Measurements from ENCODE around the gene ARL6IP1. TPM values are rescaled to one million over a fixed set of nuclear protein-coding genes. Genes with fewer than 3 reads are reported as not detected.
"Not testable (repeated sequence)": the region's sequence is repeated elsewhere in the genome, so short reads cannot be mapped to it uniquely, and the experiment has no call there.

ARL6IP1 gene
- total RNA-seq, 6 donors from 2014 or later: 37.7 to 172 (median 105) TPM

DNA sequence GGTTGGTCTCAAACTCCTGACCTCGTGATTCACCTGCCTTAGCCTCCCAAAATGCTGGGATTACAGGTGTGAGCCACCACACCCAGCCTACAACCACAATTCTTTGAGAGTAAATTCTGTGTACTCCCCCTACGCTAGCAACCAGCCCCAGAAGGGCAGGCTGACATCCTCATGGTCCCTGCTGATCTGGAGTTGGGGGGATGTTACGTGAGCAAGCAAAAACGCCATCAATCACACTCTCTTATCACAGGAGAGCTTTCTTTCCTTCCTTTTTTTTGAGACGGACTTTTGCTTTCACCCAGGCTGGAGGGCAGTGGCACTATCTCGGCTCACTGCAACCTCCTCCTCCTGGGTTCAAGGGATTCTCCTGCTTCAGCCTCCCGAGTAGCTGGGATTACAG is 29.2 kb downstream of the ARL6IP1 start:
- H3K27me3 ChIP-seq; DNase-seq; H3K36me3 ChIP-seq; H3K9me3 ChIP-seq; H3K27ac ChIP-seq; H3K4me3 ChIP-seq; H3K4me1 ChIP-seq; ATAC-seq (ENCODE audit: low FRiP score in 2 of 2): not testable (repeated sequence)
- WGBS, 2 donors: 67 to 73% methylated on average over 7 of the region's 7 CpGs

- not testable (repeated sequence) for H3K4me3 ChIP-seq; H3K4me1 ChIP-seq; H3K27me3 ChIP-seq; H3K27ac ChIP-seq; H3K9me3 ChIP-seq; ATAC-seq (ENCODE audit: low FRiP score in 2 of 2); H3K36me3 ChIP-seq; DNase-seq
- WGBS, 2 donors: 94 to 95% methylated on average over 11 of the region's 11 CpGs
Measured at GRCh38 chr16:18770336-18770962, 30.9 kb downstream of the ARL6IP1 start.

GRCh38 chr16:18767217-18767616 is 34.1 kb downstream of the ARL6IP1 start:
- not testable (repeated sequence) for H3K9me3 ChIP-seq; ATAC-seq (ENCODE audit: low FRiP score in 2 of 2); DNase-seq; H3K36me3 ChIP-seq; H3K4me3 ChIP-seq; H3K27ac ChIP-seq; H3K27me3 ChIP-seq; H3K4me1 ChIP-seq
- 69 to 70% methylated on average over 6 of the region's 7 CpGs for WGBS, 2 donors

GRCh38 chr16:18762713-18763112 is 38.6 kb downstream of the ARL6IP1 start:
- ATAC-seq (ENCODE audit: low FRiP score in 2 of 2); H3K4me3 ChIP-seq; H3K36me3 ChIP-seq; DNase-seq; H3K27me3 ChIP-seq; H3K4me1 ChIP-seq; H3K9me3 ChIP-seq; H3K27ac ChIP-seq: not testable (repeated sequence)
- 39 to 44% methylated on average over 3 of the region's 5 CpGs for WGBS, 2 donors

GRCh38 chr16:18759598-18760520 is 41.5 kb downstream of the ARL6IP1 start:
- not testable (repeated sequence) for H3K27me3 ChIP-seq, H3K9me3 ChIP-seq, H3K4me1 ChIP-seq, H3K36me3 ChIP-seq, H3K27ac ChIP-seq, H3K4me3 ChIP-seq
- 24 to 25% methylated on average over 17 to 20 of the region's 21 CpGs for WGBS, 2 donors
- peak; percentile 90 to 96 for ATAC-seq (ENCODE audit: low FRiP score in 2 of 2)
- peak in 1 of 2 donors; percentile 39 for DNase-seq
- TF ChIP-seq CTCF (IDR thresholded peaks at IDR 0.05): peak; percentile 57 to 73 (median 65)

- not testable (repeated sequence) for H3K9me3 ChIP-seq; H3K36me3 ChIP-seq; ATAC-seq (ENCODE audit: low FRiP score in 2 of 2); H3K4me3 ChIP-seq; H3K27ac ChIP-seq; H3K4me1 ChIP-seq; DNase-seq; H3K27me3 ChIP-seq
- 33% methylated on average over 3 of the region's 10 CpGs; no CpG with 5 or more reads in 1 of the 2 donors for WGBS, 2 donors
Measured at GRCh38 chr16:18757960-18758660, 43.2 kb downstream of the ARL6IP1 start.

- H3K4me3 ChIP-seq; H3K27ac ChIP-seq; H3K36me3 ChIP-seq; H3K4me1 ChIP-seq; H3K9me3 ChIP-seq; H3K27me3 ChIP-seq; ATAC-seq (ENCODE audit: low FRiP score in 2 of 2); DNase-seq: not testable (repeated sequence)
- 52 to 60% methylated on average over 9 of the region's 9 CpGs for WGBS, 2 donors
Measured at GRCh38 chr16:18756639-18757038, 44.7 kb downstream of the ARL6IP1 start.

DNA sequence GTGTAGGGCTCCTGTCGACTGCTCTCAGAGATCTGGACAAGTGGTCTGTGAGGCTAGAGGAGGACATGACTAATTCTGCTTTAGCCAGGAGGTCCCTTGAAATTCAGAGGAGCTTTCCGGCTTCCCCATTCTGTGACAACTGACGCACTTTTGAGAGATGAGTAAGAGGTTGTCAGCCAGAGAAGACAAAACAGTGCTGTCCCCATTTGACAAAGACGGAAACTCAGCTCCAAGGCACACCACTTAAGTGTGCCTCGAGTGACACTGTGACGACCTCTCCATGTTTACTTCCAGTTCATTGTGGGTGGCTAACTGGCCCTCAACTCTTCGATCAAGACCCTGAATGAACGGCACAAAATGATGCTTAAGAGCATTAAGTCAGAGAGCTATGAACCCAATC is 58.5 kb downstream of the ARL6IP1 start:
- not testable (repeated sequence) for H3K27me3 ChIP-seq; ATAC-seq (ENCODE audit: low FRiP score in 2 of 2); H3K4me1 ChIP-seq; H3K36me3 ChIP-seq; H3K4me3 ChIP-seq; H3K27ac ChIP-seq; H3K9me3 ChIP-seq; DNase-seq
- 52% methylated on average over 3 of the region's 8 CpGs; no CpG with 5 or more reads in 1 of the 2 donors for WGBS, 2 donors

Other genes starting within 250 kb of the ARL6IP1 start
- gene NOMO2, start 239.5 kb downstream of the ARL6IP1 start, total RNA-seq: 100 to 1,000 TPM in 2 of 6 donors, 10 to 100 TPM in 4; 37.7 to 133 (median 75.2) TPM
- 1,000 to 10,000 TPM in 2 of 6 donors, 100 to 1,000 TPM in 4; 195 to 1,334 (median 859) TPM for gene RPS15A, start 11.2 kb downstream of the ARL6IP1 start, total RNA-seq
- 100 to 1,000 TPM in 2 of 6 donors, 10 to 100 TPM in 4; 39.2 to 122 (median 69.6) TPM for gene SMG1, start 124.9 kb upstream of the ARL6IP1 start, total RNA-seq
- 10 to 100 TPM in 1 of 6 donors, 1 to 10 TPM in 5; 4.5 to 11.5 (median 5.9) TPM for gene TMC7, start 182.4 kb upstream of the ARL6IP1 start, total RNA-seq

Data from upper lobe of left lung (tissue), 6 donors.